DMS79 treated with DMSO at 0.1 percent for 48 hours (cell line): ENCODE data around the gene EIF1AD.

Experiments used
- DNase-seq: peaks from one replicate; lab custom pipeline; 2025; lab: John Stamatoyannopoulos, UW

The EIF1AD gene

DNA sequence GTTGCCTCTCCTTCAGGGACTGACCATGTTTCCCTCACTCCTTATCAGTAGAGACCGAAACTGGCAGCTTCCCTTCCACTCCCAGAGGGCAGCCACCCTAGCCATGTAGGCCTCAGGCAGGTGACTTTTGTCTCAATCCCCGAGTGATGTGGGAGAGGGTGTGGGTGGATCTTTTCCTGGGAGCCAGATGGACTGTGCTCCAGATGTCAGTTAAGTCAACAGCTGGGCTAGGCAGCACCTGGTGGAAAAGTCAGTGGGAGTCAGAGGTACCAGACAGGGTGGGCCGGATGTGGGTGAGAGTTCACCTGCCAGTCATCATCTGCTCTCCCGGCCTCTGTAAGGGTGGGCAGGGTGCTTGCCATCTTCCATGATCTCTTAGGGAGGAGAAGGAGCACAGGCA is 2.2 kb upstream of the EIF1AD start:
- no peak for DNase-seq

DNA sequence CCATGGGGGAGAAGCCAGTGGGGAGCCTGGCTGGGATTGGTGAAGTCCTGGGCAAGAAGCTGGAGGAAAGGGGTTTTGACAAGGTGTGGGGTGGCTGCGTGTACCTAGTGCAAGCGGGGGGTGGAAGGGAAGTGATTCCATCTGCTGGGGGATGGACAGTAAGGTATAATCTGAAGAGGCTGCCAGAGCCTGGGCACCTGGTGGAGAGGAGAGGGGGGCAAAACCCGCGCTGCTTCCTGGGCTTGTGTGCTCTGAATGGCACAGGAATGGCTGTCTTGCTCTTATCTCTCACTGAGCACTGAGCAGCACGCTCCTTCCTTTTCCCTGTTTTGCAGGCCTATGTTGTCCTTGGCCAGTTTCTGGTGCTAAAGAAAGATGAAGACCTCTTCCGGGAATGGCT is 1.3 kb upstream of the EIF1AD start:
- no peak for DNase-seq

DNA sequence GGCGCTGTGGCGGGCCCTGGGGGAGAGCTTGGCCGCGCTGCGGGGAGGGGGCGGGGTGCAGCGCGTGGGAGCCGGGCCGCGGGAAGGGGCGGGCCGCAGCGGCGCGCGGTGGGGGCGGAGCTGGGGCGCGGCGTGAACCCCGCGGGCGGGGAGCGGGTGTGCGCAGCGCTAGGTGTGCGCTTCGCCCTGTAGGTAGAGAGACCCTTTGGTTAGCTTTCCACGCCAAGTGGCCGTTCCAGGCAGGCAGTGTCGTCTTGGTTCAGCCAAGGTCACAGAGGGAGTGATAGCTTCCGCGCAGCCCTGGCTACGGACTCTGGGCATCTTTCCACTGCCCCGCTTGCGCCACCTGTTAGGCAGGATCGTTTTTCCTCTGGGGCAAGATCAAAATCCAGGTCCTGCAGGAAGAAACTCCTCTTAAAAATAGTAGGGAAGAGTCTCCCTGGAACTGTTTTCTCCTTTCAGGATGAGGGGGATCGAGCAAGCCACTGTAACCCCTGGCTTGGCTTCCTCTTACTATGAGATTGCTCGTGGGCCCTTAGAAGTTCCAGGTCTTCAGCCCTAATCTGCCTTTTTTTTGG is 780 bp upstream of the EIF1AD start:
- no peak for DNase-seq

DNA sequence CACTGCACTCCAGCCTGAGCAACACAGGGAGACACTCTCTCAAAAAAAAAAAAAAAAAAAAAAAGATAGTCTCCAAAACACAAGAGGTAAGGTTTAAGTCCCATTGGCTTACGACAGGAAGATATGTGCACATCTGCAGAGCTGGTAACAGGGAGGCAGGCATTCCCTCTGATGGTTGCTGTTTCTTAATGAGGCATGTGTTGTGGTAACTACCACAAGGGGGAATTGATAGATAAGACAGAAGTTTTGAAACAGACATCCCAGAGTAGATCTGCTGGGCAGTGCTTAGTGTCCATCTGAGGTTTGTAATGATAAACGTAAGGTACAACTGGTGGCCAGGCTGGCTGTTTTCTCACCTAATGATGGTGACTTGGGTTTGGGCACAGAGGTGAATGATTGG is 4.7 kb downstream of the EIF1AD start:
- DNase-seq = no peak

DNA sequence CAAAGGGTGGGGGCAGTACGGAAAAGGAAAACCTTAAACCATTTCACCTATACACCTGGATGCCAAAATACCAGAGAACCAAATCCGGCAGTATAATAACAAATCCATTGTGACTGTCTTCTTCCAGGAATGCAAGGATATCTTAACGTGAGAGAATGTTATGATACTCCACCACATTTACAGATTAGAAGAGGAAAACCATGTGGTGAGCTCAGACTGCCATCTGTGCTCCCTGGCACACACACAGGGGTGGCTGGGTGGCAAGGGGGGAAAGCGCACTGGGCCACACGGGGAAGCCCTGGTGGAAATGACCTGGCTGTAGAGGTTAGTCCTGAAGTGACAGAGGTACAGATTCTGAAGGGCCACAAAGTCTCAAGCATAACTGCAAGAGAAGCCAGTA is 9.9 kb downstream of the EIF1AD start:
- no peak for DNase-seq

DNA sequence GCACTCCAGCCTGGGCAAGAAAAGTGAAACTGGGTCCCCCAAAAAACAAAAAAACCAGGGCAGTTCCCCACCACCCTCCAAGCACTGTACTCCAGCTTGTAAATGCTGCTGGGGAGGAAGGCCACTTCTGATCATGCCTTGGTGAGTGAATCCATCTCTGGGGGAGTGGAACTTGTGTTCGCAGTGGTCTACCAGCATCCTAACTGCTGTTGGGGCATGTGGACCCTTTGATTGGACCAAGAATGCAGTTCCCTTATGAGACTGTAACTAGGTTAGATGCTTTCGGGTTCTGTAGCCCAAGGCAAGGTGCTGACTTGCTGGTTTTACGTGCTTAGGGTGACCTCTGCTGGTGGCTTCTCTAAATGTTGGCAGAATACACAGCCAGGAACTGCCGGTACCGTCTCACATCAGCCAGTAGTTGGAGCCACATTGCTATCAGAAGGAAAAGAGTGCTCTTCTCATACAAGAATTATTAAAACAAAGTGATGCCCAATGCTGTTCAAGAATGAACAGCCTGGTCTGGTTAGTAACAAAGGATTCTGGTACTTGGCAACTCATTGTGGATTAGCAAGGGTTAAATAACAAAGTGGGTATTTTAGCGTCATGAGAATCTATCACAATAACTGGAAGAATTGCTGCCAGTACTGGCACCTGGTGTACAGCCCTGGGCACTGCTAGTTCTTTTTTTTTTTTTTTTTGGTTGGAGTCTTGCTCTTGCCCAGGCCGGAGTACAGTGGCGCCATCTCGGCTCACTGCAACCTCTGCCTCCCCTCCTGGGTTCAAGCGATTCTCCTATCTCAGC is 13.0 kb downstream of the EIF1AD start:
- peak; percentile 92 for DNase-seq

DNA sequence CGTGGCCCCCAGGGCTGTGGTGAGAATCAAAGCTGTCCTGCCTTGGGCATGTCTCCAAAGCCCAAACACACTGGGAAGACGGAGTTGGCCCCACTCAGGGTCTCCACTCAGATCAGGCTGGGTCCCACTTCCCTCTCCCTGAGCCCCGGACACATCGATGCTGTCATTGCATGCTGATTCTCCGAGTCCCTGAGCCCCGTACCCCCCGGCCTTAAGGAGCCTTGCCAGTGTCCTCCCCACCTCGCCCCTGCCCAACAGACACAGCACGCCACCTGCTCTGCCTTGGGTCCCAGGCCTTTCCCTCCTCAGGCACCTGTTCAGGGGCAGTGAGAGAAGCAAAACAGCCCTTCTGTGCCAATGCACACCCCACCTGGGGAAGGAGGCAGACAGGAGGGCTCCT is 14.6 kb downstream of the EIF1AD start:
- DNase-seq = no peak

DNA sequence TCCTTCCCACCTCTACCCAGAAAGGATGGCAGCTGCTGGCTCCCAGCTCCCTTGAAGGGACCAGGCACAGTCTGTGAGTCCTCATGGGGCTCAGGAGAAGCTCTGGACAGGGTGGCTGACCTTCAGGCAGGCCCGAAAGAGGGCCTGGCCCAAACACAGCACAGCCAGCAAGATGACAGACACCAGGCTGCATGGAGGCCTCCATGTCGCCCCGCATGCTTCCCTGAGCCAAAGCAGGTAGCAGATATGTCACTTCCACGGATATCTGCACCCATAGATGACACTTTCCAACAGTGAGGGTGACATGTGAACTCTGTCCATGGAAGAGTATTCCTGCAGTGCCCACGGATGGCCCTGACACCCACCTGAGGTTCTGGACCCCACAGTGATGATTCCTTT is 18.4 kb downstream of the EIF1AD start:
- DNase-seq = no peak

DNA sequence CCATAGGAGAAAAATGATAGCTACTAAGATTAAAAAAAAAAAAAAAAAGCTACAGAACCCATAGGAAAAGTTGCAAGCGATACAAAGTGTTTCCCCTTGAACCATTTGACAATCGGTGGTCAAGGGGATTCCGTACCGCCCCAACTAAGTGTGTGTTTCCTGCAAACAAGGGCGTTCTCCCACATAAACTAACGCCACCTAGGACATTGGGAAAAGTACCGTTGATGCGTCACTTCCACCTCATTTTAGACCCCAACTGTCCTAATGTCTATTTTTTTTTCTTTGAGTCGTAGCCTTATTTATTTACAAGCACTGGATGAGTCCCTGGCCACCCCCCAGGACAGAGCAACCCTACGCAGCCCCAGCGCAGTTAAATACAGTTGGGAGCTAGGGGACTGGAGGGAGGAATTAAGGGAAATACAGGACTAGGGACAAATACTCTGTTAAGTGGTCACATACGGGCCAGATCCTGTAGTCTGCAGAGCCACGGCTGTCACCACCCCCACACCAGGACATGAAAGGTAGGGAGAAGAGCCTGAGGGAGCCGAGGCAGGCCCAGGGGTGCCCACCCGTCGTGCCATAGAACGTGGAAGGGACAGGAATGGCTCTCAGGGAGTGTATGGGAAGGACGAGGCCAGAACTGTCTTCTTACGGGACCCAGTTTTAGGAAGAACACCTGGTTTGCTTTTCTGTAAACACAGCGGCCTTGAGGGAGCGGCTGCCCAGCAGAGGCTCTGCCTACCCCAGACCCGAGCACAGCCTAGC is 19.0 kb downstream of the EIF1AD start:
- DNase-seq = no peak

DNA sequence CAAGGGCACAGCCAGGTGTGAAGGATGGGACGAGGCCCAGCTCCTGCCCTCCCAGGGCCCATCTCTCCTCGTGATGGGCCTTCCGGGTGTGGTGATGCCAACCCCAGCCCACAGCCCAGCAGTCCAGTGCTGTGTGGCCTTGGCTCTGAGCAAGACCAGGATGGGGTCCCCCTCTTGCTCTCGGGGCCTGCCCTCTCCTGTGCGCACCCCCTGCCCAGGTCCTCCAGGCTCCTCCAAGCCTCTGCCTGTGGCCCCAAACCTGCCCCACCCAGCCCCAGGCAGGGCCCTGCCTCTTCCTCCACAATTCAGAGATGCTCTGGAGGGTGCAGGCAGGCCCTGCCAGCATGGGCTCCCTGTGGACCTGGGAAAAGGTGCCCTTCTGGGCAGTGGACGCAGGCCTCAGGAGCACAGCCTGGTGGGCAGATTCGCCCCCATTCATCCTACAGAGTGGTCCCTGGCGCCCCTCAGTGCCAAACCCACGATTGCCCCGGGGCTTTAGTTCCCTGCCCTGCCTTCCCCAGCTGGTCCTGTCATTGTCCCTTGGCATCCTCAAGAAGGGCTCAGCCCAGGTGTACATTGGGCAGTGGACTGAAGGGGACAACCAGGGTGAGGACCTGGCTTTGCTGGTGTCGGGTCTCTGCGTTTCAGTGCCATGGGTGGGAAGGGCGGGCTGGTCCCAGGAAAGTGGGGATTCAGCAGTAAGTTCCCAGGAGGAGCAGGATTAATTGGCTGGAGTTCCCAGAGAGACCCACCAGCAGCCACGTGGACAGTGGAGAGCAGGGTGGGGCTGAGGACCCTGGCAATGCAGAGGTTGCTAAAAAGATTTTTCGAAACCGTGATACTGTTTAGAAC is 19.8 kb downstream of the EIF1AD start:
- DNase-seq = no peak

DNA sequence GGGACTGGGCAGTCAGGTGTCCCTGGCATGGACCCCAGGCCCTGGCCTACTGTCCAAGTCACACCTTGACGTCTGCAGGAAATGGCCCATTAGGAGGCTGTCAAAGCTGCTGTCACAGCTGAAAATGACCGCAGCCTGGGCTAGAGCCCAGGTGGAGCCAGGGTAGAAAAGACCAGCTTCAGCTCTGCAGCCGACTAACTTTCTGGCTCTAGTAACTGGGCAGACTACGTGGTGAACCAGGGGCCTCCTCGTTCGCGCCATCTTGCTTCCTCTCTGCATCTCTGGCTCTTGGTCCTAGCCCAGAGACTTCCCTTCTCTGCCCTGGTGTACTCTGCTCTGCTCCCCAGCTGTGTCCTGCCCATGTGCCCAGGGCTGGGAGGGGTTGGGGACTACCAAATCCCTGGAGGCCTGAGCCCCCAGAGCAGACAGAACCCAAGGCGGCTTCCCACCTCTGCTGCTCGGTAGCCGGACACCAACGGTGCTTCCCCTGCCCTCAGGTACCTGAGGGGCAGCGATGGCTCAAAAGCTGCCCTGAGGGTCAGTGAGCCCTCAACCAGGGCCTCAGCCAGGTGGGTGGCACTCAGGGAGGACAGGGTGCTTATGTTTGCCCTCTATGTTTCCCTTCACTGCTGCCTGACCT is 20.7 kb downstream of the EIF1AD start:
- DNase-seq = no peak

DNA sequence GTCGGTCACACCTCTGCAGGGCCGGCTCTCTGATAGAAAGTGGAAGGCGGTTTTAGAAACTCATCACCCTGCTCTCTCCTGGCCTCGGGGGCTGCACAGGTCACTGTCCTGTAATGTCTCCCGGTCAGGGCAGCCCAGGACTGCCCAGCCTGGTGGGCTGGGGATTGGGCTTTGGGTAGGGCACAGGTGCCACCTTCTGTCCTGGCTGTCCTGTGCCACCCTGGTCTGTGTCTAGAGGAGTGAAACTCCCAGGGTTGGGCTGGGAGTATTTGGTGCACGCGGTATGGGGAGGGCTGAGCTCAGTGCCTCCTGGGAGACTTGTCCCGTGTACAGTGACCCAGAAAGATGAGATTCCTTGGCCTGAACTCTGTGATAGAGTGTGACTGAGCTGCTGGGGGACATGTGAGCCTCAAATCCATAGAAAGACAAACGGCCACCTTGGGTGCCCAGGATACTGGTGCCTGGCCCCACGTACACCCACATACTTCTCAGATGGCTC is 22.6 kb downstream of the EIF1AD start:
- DNase-seq = no peak

DNA sequence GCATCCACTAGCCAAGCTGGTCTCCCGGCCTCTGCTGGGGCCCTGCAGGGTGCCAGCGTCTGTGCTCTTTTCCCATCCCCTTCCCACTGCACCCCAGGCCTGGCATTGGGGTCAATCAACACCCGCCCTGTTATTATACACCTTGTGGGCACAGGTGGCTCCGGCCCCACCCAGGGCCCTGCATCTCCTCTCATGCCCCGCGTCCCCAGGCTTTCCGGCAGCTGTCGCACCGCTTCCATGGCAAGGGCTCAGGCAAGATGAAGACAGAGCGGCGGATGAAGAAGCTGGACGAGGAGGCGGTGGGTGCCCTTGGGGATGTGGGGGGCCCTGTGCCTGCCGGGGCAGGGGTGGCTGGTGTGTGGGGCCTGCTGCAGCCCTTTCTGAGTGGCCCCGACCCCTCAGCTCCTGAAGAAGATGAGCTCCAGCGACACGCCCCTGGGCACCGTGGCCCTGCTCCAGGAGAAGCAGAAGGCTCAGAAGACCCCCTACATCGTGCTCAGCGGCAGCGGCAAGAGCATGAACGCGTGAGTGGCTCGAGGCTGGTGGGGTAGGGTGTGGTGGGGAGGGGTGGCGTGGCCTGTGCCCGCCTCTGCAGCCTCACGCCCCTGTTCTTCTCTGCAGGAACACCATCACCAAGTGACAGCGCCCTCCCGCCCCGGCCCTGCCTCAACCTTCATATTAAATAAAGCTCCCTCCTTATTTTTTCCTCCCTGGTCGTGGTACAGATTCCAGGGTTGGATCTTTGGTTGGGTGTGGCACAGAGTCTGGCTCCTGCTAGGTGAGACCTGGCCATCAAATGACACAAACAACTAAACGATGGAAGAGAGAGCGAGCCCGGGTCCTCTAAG is 23.3 kb downstream of the EIF1AD start:
- no peak for DNase-seq

DNA sequence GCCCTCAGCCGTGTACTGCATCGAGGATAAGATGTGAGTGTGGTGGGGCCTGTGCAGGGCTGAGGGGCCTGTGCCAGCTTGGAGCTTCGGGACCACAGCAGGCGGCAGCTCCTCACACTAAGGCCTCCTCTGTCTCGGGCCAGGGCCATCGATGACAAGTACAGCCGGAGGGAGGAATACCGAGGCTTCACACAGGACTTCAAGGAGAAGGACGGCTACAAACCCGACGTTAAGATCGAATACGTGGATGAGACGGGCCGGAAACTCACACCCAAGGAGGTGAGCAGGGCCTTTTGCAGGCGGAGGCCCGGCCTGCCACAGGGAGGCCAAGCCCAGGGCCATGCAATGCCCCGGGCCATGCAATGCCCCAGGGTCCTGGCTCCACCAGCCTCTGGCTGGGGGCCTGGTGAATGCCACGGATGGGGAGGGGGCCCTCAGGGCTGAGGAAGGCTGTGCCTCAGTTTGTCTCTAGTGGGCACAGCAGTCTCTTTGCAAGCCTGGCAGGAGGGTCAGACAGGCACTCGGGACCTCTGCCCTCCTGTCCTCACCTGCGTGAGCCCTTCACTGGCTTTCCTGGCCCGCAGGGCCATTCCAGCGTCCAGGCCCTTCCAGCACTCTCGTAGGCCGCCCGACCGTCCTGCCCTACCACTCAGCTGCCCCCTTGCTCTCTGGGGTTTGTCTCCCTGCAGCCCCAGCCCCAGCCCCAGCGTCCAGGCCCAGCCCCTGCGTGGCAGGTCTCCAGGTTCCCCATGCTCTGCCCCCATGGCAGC is 24.2 kb downstream of the EIF1AD start:
- no peak for DNase-seq

DNA sequence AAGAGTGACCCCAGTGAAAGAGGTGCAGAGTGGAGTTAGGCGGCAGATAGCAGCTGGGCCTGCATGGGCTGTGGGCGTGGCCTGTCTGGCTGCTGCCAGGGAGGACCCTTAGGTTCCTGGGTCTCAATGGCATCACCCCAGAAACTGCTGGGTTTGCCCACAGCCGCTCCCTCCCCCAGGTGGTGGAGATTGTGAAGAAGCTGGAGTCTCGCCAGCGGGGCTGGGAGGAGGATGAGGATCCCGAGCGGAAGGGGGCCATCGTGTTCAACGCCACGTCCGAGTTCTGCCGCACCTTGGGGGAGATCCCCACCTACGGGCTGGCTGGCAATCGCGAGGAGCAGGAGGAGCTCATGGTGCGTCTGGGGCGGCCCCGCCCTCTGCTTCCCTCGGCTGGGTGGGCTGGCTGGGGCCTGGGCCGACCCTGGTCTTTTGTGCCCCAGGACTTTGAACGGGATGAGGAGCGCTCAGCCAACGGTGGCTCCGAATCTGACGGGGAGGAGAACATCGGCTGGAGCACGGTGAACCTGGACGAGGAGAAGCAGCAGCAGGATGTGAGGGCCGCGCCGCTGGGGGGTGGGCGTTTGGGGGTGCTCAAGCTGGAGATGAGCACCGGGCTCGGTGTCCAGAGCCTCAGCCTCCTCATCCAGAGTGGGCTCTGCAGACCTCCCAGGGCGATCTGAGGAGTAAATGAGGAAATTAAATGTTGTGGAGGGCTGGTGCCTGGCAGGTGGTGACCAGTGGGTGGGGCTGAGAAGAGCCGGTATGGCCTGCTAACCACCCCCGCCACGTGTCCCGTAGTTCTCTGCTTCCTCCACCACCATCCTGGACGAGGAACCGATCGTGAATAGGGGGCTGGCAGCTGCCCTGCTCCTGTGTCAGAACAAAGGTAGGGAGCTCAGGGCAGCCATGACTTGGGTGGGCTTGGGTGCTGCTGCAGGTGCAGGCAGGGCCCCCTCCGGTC is 25.5 kb downstream of the EIF1AD start:
- DNase-seq = no peak

DNA sequence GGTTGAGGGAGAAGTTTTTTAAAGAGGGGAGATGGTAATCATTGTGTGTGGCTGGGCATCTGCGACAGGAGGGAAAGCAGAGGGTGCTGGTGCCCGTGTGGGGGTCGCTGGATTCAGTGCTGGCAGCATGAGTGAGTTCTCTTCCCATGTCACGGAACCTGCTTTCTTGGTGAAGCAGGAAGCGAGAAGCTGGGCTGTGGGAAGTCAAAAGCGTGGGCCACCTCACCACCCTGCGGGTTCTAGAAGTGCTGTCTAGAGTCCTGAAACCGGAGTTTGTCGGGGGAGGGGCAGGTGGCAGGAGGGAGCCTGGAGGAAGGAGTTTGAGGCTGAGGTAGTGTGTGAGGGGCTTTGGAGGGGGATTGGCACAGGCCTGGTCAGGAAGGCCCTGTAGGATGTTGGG is 26.2 kb downstream of the EIF1AD start:
- DNase-seq = no peak

DNA sequence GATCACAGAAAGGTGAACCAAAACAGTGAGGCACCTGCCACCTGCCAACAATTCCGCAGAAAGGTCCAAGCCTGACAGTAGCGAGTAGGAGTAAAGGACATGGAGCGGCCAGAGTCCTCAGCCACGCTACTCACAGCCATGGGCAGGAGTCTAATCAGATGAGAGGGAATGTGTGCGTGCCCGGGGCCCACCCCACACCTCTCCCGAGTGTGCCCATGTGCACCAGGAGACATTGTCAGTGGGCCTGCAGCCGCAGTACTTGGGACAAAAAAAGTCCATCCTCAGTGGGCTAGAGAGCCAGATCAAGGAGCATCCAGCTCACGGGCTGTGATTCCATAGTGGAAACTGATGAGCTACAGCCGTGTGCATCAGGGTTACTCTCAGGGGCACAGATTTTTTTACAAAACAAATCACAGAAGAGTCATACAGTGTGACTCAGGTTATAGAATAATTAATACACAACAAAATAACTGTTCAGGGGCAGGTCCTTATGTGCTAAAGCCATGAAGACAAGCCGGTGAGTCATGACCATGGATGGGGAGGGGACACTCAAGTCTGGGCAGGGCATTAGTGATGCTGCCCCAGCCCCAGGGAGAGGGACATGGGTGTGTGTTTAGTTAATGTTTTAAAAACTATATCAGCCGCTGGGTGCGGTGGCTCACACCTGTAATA is 28.4 kb downstream of the EIF1AD start:
- no peak for DNase-seq

DNA sequence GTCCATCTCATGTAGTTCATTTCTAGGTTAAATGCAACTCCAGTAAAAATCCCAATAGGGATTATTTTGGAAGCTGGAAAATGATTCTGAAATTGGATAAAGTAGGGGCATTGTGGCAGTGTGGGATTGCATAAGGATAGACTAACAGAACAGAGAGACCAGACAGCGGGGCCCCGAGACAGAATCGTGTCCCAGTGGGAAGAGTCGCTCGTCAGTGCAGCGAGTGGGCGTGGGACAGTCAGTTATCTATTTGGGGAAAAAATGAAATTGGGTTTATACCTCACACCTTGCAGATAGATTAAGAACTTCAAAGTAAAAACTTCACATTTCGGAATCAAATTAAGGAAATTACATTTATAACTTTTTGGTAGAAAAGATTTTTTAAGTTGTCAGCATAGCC is 29.8 kb downstream of the EIF1AD start:
- no peak for DNase-seq
